Omental fat pad (tissue), 4 donors: Measurements from ENCODE around the gene SELENOV. TPM values are rescaled to one million over a fixed set of nuclear protein-coding genes. Genes with fewer than 3 reads are reported as not detected.

ENCODE experiments used
- ATAC-seq: fragments of 150-250 bp; one replicate; pipeline ENCODE4 v1.9.1; 2016; ENCODE audit warnings: mild to moderate bottlenecking, moderate library complexity; ENCODE audit not compliant: low FRiP score
- DNase-seq: peaks from one replicate; pipeline ENCODE4 v3.0.0-alpha.2; 2019; ENCODE audit warnings: low spot score
- total RNA-seq, 4 donors: library from RNA; depleted of rRNA; stranded (reverse); fragments of >200 nt; gene quantifications; one replicate each; pipeline ENCODE4 v1.1.0, GENCODE V29; 2016
- TF ChIP-seq, protein P1 (sequence below), 3 donors: fragments of 450-650 bp; IDR thresholded peaks; one replicate each; pipeline ENCODE4 v1.5.1; 2016 to 2017; ENCODE audit warnings: antibody characterized with exemption in 3 of 3, mild to moderate bottlenecking in 3 of 3, moderate library complexity in 2 of 3

Gene SELENOV
- total RNA-seq, 4 donors from 2014 or later, result not detected

DNA sequence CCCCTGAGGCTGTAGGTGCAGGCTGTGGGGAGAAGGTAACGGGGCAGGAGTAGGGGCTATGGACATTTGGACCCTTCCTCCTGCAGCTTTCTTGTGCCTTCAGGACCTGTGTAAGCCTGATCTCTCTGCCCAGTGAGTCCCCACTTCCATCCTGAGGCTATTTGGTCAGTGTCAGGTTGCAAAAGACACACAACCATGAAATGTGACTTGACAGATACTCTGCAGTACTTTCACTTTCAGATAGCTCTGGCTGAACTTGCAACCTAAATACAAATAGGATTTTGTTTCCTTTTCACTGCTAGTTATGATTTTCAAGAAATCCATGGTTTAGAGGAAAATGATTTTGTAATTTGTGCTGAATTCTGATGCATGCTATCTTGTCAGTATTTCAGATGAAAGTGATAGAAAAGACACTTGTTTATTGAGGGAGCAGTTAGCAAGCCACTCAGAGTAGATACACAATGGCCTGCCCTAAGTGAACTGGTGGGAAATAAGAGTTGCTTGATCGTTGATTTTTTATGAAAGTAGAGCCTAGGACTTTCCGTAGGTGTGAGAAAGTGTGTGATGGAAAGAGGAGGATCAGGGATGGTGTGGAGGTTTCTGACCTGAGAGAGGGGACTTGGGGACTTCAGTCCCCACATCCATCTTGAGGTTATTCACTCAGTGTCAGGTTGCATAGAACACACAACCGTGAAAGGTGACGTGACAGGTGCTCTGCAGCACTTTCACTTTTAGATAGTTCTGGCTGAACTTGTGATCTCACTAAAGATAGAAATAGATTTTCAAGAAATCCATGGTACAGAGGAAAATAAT is 43.1 kb downstream of the SELENOV start:
- ATAC-seq (no peak), DNase-seq (no peak)
- TF ChIP-seq, protein P1, sequence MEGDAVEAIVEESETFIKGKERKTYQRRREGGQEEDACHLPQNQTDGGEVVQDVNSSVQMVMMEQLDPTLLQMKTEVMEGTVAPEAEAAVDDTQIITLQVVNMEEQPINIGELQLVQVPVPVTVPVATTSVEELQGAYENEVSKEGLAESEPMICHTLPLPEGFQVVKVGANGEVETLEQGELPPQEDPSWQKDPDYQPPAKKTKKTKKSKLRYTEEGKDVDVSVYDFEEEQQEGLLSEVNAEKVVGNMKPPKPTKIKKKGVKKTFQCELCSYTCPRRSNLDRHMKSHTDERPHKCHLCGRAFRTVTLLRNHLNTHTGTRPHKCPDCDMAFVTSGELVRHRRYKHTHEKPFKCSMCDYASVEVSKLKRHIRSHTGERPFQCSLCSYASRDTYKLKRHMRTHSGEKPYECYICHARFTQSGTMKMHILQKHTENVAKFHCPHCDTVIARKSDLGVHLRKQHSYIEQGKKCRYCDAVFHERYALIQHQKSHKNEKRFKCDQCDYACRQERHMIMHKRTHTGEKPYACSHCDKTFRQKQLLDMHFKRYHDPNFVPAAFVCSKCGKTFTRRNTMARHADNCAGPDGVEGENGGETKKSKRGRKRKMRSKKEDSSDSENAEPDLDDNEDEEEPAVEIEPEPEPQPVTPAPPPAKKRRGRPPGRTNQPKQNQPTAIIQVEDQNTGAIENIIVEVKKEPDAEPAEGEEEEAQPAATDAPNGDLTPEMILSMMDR (IDR thresholded peaks at IDR 0.05), result no peak

DNA sequence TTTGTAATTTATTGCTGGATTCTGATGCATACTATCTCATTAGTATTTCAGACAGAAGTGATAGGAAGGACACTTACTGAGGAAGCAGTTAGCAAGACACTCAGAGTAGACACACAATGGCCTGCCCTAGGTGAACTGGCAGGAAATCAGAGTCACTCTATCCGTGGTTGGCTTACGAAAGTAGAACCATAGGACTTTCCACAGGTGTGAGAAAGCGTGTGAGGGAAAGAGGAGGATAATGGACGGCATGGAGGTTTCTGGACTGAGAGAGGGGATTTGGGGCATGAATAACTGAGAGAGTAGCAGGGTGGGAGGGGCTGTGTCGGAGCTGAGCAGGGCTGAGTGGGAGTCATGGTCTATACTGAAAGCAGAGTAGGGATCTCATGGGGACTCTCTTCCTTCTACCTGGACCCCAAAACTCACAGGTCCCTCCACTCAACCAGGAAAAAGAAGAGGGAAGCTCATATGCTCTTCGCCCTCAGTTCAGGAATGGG is 43.7 kb downstream of the SELENOV start:
- TF ChIP-seq, protein P1 (IDR thresholded peaks at IDR 0.05), result no peak
- DNase-seq (no peak), ATAC-seq (no peak)

DNA sequence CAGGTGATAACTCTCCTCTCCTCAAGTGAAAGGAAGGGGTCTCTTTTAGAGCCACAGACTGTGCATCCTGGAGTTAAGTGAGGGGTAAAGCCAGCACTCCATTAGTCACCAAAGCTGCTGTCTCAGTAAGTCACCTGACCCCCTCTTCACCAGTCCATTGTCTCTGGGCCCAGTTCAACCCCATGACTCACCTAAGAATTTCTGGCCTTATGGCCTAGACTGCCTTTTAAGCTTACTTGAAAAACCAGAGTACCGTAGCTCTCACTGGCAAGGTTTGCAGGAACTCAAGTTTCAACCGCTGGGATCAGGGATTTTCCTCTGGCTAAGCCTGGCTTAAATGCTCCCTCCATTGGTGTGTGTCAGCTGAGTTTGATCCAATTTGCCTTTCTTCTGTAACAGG is 48.5 kb downstream of the SELENOV start:
- DNase-seq, result no peak
- ATAC-seq, result no peak
- TF ChIP-seq, protein P1 (IDR thresholded peaks at IDR 0.05), result no peak

DNA sequence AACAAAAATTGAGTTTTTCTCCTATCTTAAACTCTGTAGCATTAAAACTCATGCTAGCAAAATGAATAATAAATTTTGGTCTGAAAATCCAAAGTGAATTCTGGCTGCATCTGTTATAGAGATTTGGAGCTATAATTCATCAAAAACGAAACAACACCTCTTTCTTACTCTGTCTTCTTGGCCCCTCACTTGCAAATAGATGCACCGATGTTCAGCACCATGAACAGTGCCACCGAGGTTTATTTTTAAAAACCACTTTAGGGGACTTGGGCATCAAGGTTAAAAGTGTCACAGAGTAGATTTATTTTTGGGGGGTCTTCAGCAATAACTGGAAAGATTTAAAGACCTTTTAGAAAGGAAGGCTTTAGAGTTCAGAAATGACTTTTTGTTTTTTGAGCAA is 51.1 kb downstream of the SELENOV start:
- ATAC-seq, result no peak
- DNase-seq, result no peak
- TF ChIP-seq, protein P1 (IDR thresholded peaks at IDR 0.05), result no peak

DNA sequence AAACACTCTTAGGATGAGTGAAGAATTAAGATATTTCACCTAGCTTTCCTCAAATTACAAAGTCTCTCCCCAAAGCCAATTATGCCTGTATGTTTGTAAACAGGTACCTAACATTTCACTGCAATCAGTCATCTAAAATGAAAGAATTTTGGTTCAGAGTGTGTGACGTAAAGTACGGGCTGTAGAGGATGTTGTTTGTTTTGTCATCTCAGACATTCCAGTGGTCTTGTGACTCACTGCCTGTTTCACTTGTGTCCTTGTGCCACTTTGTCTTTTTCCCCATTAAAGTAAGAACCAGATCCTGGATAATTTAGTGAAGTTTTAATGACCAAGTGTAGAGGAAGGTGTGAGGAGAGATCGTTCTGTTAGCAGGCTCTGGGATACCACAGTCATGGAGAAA is 53.7 kb downstream of the SELENOV start:
- TF ChIP-seq, protein P1 (IDR thresholded peaks at IDR 0.05), result no peak
- ATAC-seq (no peak), DNase-seq (no peak)

Other genes starting within 250 kb of the SELENOV start
- not detected for gene IFNL2, start 246.7 kb upstream of the SELENOV start, total RNA-seq
- gene IFNL1, start 218.7 kb upstream of the SELENOV start, total RNA-seq, result not detected
- 1 to 10 TPM in 2 of 4 donors, under 1 TPM in 2; 0.63 to 1.4 (median 1.0) TPM for gene LRFN1, start 194.3 kb upstream of the SELENOV start, total RNA-seq
- gene GMFG, start 179.1 kb upstream of the SELENOV start, total RNA-seq, result 100 to 1,000 TPM in 1 of 4 donors, 10 to 100 TPM in 3; 31.8 to 126 (median 55.5) TPM
- 10 to 100 TPM; 55.9 to 87.7 (median 73.2) TPM for gene SAMD4B, start 172.7 kb upstream of the SELENOV start, total RNA-seq
- 10 to 100 TPM; 29.2 to 60.3 (median 53.3) TPM for gene PAF1, start 124.0 kb upstream of the SELENOV start, total RNA-seq
- gene MED29, start 123.8 kb upstream of the SELENOV start, total RNA-seq, result 10 to 100 TPM; 24.5 to 41.3 (median 32.5) TPM
- 100 to 1,000 TPM; 323 to 827 (median 509) TPM for gene ZFP36, start 108.3 kb upstream of the SELENOV start, total RNA-seq
- gene PLEKHG2, start 102.5 kb upstream of the SELENOV start, total RNA-seq, result 10 to 100 TPM; 16.5 to 35.3 (median 21.4) TPM
- gene RPS16, start 79.2 kb upstream of the SELENOV start, total RNA-seq, result 1,000 to 10,000 TPM; 1,153 to 1,681 (median 1,338) TPM
- gene SUPT5H, start 69.6 kb upstream of the SELENOV start, total RNA-seq, result 100 to 1,000 TPM in 1 of 4 donors, 10 to 100 TPM in 3; 62.2 to 102 (median 73.3) TPM
- gene TIMM50, start 34.3 kb upstream of the SELENOV start, total RNA-seq, result 10 to 100 TPM; 36.4 to 65.7 (median 50.3) TPM
- under 1 TPM in 1 of 4 donors, not detected in 3; 0.24 TPM for gene DLL3, start 16.2 kb upstream of the SELENOV start, total RNA-seq
- 1 to 10 TPM; 1.8 to 4.4 (median 2.3) TPM for gene EID2B, start 17.7 kb downstream of the SELENOV start, total RNA-seq
- 10 to 100 TPM in 2 of 4 donors, 1 to 10 TPM in 2; 6.2 to 13.6 (median 9.6) TPM for gene EID2, start 25.0 kb downstream of the SELENOV start, total RNA-seq
- not detected for gene LGALS13, start 87.4 kb downstream of the SELENOV start, total RNA-seq
- gene LGALS16, start 140.8 kb downstream of the SELENOV start, total RNA-seq, result not detected
- not detected for gene LGALS14, start 189.3 kb downstream of the SELENOV start, total RNA-seq
- gene CLC, start 222.9 kb downstream of the SELENOV start, total RNA-seq, result not detected